ENCODE measurements around the gene ADARB2.
A peak's percentile ranks its signal among the peaks of the same experiment; 100 is the strongest.

Gene ADARB2

GRCh38 chr10:1657479-1657878 is 79.8 kb downstream of the ADARB2 start:
- H3K9ac ChIP-seq (ENCODE audit: low read depth, low read length, poor library complexity): no peak overlapping the region
- no peak overlapping the region for H2BK5ac ChIP-seq (ENCODE audit: low read length)
- no peak overlapping the region for H2AFZ ChIP-seq (ENCODE audit: low read length)
- no peak overlapping the region for H3K18ac ChIP-seq (ENCODE audit: low read length)
- peaks cover 0 to 7% of the 10 kb centered on the region in 2 donors for H3K9me3 ChIP-seq (replicated peaks in 1 of 2; ENCODE audit: control insufficient read depth in 2 of 2, insufficient read depth in 1 of 2, low read depth in 1 of 2, low read length in 2 of 2)
- no peak overlapping the region for H3K4ac ChIP-seq (ENCODE audit: low read length)
- no peaks in the 10 kb centered on the region for H3K27me3 ChIP-seq (ENCODE audit: control insufficient read depth in 3 of 3, insufficient read depth in 3 of 3, low read depth in 1 of 3, low read length in 3 of 3)
- no peak overlapping the region for H2BK12ac ChIP-seq (ENCODE audit: low read length)
- no peak for DNase-seq (ENCODE audit: low spot score)
- H3K4me2 ChIP-seq (ENCODE audit: insufficient read depth, low read length, poor library complexity, severe bottlenecking): no peak overlapping the region
- H3K79me1 ChIP-seq (ENCODE audit: low read depth, low read length): peaks cover 2% of the 10 kb centered on the region
- H2BK120ac ChIP-seq (ENCODE audit: low read depth, low read length): no peak overlapping the region
- H3K4me3 ChIP-seq (ENCODE audit: low read length in 2 of 2): no peak overlapping the region
- H2BK15ac ChIP-seq (ENCODE audit: low read length): no peak overlapping the region
- no peaks in the 10 kb centered on the region for H3K36me3 ChIP-seq (replicated peaks in 1 of 2; ENCODE audit: control insufficient read depth in 2 of 2, insufficient read depth in 2 of 2, low read length in 2 of 2)
- H3K14ac ChIP-seq (ENCODE audit: low read length): no peak overlapping the region
- H3K27ac ChIP-seq (replicated peaks; ENCODE audit: low read length): no peak overlapping the region
- no peak overlapping the region for H4K91ac ChIP-seq (ENCODE audit: low read depth, low read length, poor library complexity)
- no peak overlapping the region for H3K23ac ChIP-seq (ENCODE audit: low read depth, low read length, poor library complexity)
- no peak overlapping the region for H4K8ac ChIP-seq (ENCODE audit: low read depth, low read length)
- WGBS, 2 donors (ENCODE audit: extremely low coverage in 2 of 2, insufficient read length in 2 of 2, insufficient replicate concordance in 1 of 2): no CpG with 5 or more reads among the region's 7 CpGs
- peaks cover 0 to 13% of the 10 kb centered on the region in 2 donors for H3K4me1 ChIP-seq (ENCODE audit: control insufficient read depth in 2 of 2, insufficient read depth in 1 of 2, low read depth in 1 of 2, low read length in 2 of 2)
- no peak overlapping the region for H2AK5ac ChIP-seq (ENCODE audit: low read depth, low read length)

- Histone ChIP-seq H3K4me2 (ENCODE audit: insufficient read depth, low read length, poor library complexity, severe bottlenecking) (no peak overlapping the region), H3K9ac (ENCODE audit: low read depth, low read length, poor library complexity) (no peak overlapping the region), H3K14ac (ENCODE audit: low read length) (no peak overlapping the region), H4K91ac (ENCODE audit: low read depth, low read length, poor library complexity) (no peak overlapping the region), H3K18ac (ENCODE audit: low read length) (no peak overlapping the region), H2BK120ac (ENCODE audit: low read depth, low read length) (no peak overlapping the region), H3K27me3 (ENCODE audit: control insufficient read depth in 3 of 3, insufficient read depth in 3 of 3, low read depth in 1 of 3, low read length in 3 of 3) (no peaks in the 10 kb centered on the region), H2AFZ (ENCODE audit: low read length) (no peak overlapping the region), H3K4ac (ENCODE audit: low read length) (no peak overlapping the region), H2BK15ac (ENCODE audit: low read length) (no peak overlapping the region), H2BK12ac (ENCODE audit: low read length) (no peak overlapping the region), H2BK5ac (ENCODE audit: low read length) (no peak overlapping the region), H4K8ac (ENCODE audit: low read depth, low read length) (no peak overlapping the region), H3K27ac (replicated peaks; ENCODE audit: low read length) (no peak overlapping the region), H3K36me3 (replicated peaks in 1 of 2; ENCODE audit: control insufficient read depth in 2 of 2, insufficient read depth in 2 of 2, low read length in 2 of 2) (no peaks in the 10 kb centered on the region), H2AK5ac (ENCODE audit: low read depth, low read length) (no peak overlapping the region), H3K4me1 (ENCODE audit: control insufficient read depth in 2 of 2, insufficient read depth in 1 of 2, low read depth in 1 of 2, low read length in 2 of 2) (peaks cover 0 to 13% of the 10 kb centered on the region in 2 donors), H3K79me1 (ENCODE audit: low read depth, low read length) (no peaks in the 10 kb centered on the region), H3K4me3 (ENCODE audit: low read length in 2 of 2) (no peak overlapping the region), H3K23ac (ENCODE audit: low read depth, low read length, poor library complexity) (no peak overlapping the region), H3K9me3 (replicated peaks in 1 of 2; ENCODE audit: control insufficient read depth in 2 of 2, insufficient read depth in 1 of 2, low read depth in 1 of 2, low read length in 2 of 2) (no peaks in the 10 kb centered on the region)
- no CpG with 5 or more reads among the region's 3 CpGs for WGBS, 2 donors (ENCODE audit: extremely low coverage in 2 of 2, insufficient read length in 2 of 2, insufficient replicate concordance in 1 of 2)
- no peak for DNase-seq (ENCODE audit: low spot score)
These were observed 82.0 kb downstream of the ADARB2 start for GRCh38 chr10:1655367-1655766.

DNA sequence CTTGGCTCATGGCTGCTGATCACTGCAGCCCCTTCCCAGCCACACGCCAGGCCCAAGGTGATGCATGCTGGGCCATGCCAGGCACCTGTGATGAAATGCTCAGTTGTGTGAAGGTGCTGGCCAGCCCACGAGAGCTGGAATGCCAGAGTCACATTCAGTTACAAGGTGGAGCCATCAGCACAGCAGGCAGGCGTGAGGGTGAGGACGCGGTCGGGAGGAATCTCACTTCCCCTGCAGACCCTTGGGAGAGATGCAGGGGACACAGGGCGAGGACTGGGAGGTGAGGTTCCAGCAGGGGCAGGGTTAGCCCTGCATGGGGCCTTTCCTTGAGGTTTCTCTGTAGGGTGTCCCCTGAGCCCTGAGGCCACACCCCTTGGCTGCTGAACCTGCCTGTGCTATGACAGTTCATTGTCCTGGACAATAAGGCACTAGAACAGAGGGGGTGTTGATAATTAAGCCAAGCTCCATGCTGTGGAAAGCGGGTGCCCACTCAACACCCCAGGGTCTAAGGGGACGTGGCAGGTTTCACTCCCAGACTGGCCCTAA is 82.4 kb downstream of the ADARB2 start:
- no peak overlapping the region for H2BK12ac ChIP-seq (ENCODE audit: low read length)
- no peak overlapping the region for H2AFZ ChIP-seq (ENCODE audit: low read length)
- peak overlapping the region; percentile 52 for H3K18ac ChIP-seq (ENCODE audit: low read length)
- WGBS, 2 donors (ENCODE audit: extremely low coverage in 2 of 2, insufficient read length in 2 of 2, insufficient replicate concordance in 1 of 2): no CpG with 5 or more reads among the region's 9 CpGs
- H3K36me3 ChIP-seq (replicated peaks in 1 of 2; ENCODE audit: control insufficient read depth in 2 of 2, insufficient read depth in 2 of 2, low read length in 2 of 2): no peaks in the 10 kb centered on the region
- no peaks in the 10 kb centered on the region for H3K27me3 ChIP-seq (ENCODE audit: control insufficient read depth in 3 of 3, insufficient read depth in 3 of 3, low read depth in 1 of 3, low read length in 3 of 3)
- H2AK5ac ChIP-seq (ENCODE audit: low read depth, low read length): no peak overlapping the region
- H3K4me1 ChIP-seq (ENCODE audit: control insufficient read depth in 2 of 2, insufficient read depth in 1 of 2, low read depth in 1 of 2, low read length in 2 of 2): peaks cover 0 to 13% of the 10 kb centered on the region in 2 donors
- H3K4me2 ChIP-seq (ENCODE audit: insufficient read depth, low read length, poor library complexity, severe bottlenecking): no peak overlapping the region
- H3K9ac ChIP-seq (ENCODE audit: low read depth, low read length, poor library complexity): peak overlapping the region; percentile 32
- peak overlapping the region; percentile 25 for H2BK15ac ChIP-seq (ENCODE audit: low read length)
- H4K91ac ChIP-seq (ENCODE audit: low read depth, low read length, poor library complexity): peak overlapping the region; percentile 1
- no peak overlapping the region for H4K8ac ChIP-seq (ENCODE audit: low read depth, low read length)
- no peak overlapping the region for H3K27ac ChIP-seq (replicated peaks; ENCODE audit: low read length)
- H2BK120ac ChIP-seq (ENCODE audit: low read depth, low read length): no peak overlapping the region
- peak overlapping the region; percentile 10 for H2BK5ac ChIP-seq (ENCODE audit: low read length)
- no peak overlapping the region for H3K4me3 ChIP-seq (ENCODE audit: low read length in 2 of 2)
- peak overlapping the region; percentile 22 for H3K14ac ChIP-seq (ENCODE audit: low read length)
- H3K4ac ChIP-seq (ENCODE audit: low read length): no peak overlapping the region
- DNase-seq (ENCODE audit: low spot score): no peak
- H3K23ac ChIP-seq (ENCODE audit: low read depth, low read length, poor library complexity): no peak overlapping the region
- no peaks in the 10 kb centered on the region for H3K9me3 ChIP-seq (replicated peaks in 1 of 2; ENCODE audit: control insufficient read depth in 2 of 2, insufficient read depth in 1 of 2, low read depth in 1 of 2, low read length in 2 of 2)
- H3K79me1 ChIP-seq (ENCODE audit: low read depth, low read length): no peaks in the 10 kb centered on the region

- H3K4me2 ChIP-seq (ENCODE audit: insufficient read depth, low read length, poor library complexity, severe bottlenecking): no peak overlapping the region
- H3K27ac ChIP-seq (replicated peaks; ENCODE audit: low read length): no peak overlapping the region
- H3K4me1 ChIP-seq (ENCODE audit: control insufficient read depth in 2 of 2, insufficient read depth in 1 of 2, low read depth in 1 of 2, low read length in 2 of 2): peaks cover 0 to 13% of the 10 kb centered on the region in 2 donors
- H2BK12ac ChIP-seq (ENCODE audit: low read length): no peak overlapping the region
- H4K91ac ChIP-seq (ENCODE audit: low read depth, low read length, poor library complexity): peak overlapping the region; percentile 1
- no peaks in the 10 kb centered on the region for H3K79me1 ChIP-seq (ENCODE audit: low read depth, low read length)
- H3K4me3 ChIP-seq (ENCODE audit: low read length in 2 of 2): no peak overlapping the region
- no peak overlapping the region for H3K23ac ChIP-seq (ENCODE audit: low read depth, low read length, poor library complexity)
- no peak overlapping the region for H2BK120ac ChIP-seq (ENCODE audit: low read depth, low read length)
- H3K9ac ChIP-seq (ENCODE audit: low read depth, low read length, poor library complexity): no peak overlapping the region
- no peaks in the 10 kb centered on the region for H3K36me3 ChIP-seq (replicated peaks in 1 of 2; ENCODE audit: control insufficient read depth in 2 of 2, insufficient read depth in 2 of 2, low read length in 2 of 2)
- no peak overlapping the region for H2AFZ ChIP-seq (ENCODE audit: low read length)
- DNase-seq (ENCODE audit: low spot score): no peak
- WGBS, 2 donors (ENCODE audit: extremely low coverage in 2 of 2, insufficient read length in 2 of 2, insufficient replicate concordance in 1 of 2): no CpG with 5 or more reads among the region's 6 CpGs
- H2AK5ac ChIP-seq (ENCODE audit: low read depth, low read length): peak overlapping the region; percentile 30
- no peak overlapping the region for H2BK15ac ChIP-seq (ENCODE audit: low read length)
- no peak overlapping the region for H4K8ac ChIP-seq (ENCODE audit: low read depth, low read length)
- H3K4ac ChIP-seq (ENCODE audit: low read length): no peak overlapping the region
- peak overlapping the region; percentile 40 for H3K18ac ChIP-seq (ENCODE audit: low read length)
- no peak overlapping the region for H3K14ac ChIP-seq (ENCODE audit: low read length)
- peak overlapping the region; percentile 10 for H2BK5ac ChIP-seq (ENCODE audit: low read length)
- no peaks in the 10 kb centered on the region for H3K27me3 ChIP-seq (ENCODE audit: control insufficient read depth in 3 of 3, insufficient read depth in 3 of 3, low read depth in 1 of 3, low read length in 3 of 3)
- no peaks in the 10 kb centered on the region for H3K9me3 ChIP-seq (replicated peaks in 1 of 2; ENCODE audit: control insufficient read depth in 2 of 2, insufficient read depth in 1 of 2, low read depth in 1 of 2, low read length in 2 of 2)
These were observed 83.1 kb downstream of the ADARB2 start for GRCh38 chr10:1654247-1654646.
